Measurements from ENCODE around the gene KRT75. TPM values are rescaled to one million over a fixed set of nuclear protein-coding genes. Genes with fewer than 3 reads are reported as not detected.

The KRT75 gene
- total RNA-seq, 1 experiment from 2014 or later: not detected

- H3K27ac ChIP-seq (ENCODE audit: low read depth, low read length): no peak overlapping the region
- H3K4me3 ChIP-seq (replicated peaks in 1 of 2; ENCODE audit: low read depth in 1 of 2, low read length in 2 of 2): no peak overlapping the region
- no peaks in the 10 kb centered on the region for H3K79me2 ChIP-seq (ENCODE audit: insufficient read depth, low read length)
- no peaks in the 10 kb centered on the region for H4K20me1 ChIP-seq (ENCODE audit: insufficient read depth)
- H3K9ac ChIP-seq (ENCODE audit: low read length): no peak overlapping the region
- no peak for ATAC-seq
- no peak overlapping the region for H2AFZ ChIP-seq (ENCODE audit: low read depth, low read length, poor library complexity, severe bottlenecking)
- intact Hi-C loops (cut with micrococcal nuclease): no loop called here
- H3K4me2 ChIP-seq (ENCODE audit: low read length): no peak overlapping the region
- H3K9me3 ChIP-seq (ENCODE audit: control insufficient read depth in 1 of 2, insufficient read depth in 1 of 2, low read depth in 1 of 2, low read length in 2 of 2): no peaks in the 10 kb centered on the region
- CTCF ChIA-PET: interaction anchor here (1.0 to 1.5 kb wide), 4 partner anchors 11 to 495 kb away, joined by 3 to 5 read pairs (median 4); no protein-coding TSS in a partner anchor
- TF ChIP-seq ZFX (IDR thresholded peaks at IDR 0.05): no peak
- TF ChIP-seq POLR2AphosphoS5 (IDR thresholded peaks at IDR 0.05; ENCODE audit: low read depth, low read length): no peak
- no peak for TF ChIP-seq EGR1 (IDR thresholded peaks at IDR 0.05; ENCODE audit: low read depth)
- BruUV-seq (replicated peaks): no TSS peak
- DNase-seq (ENCODE audit: low read depth, low spot score): no peak
- H3K9me2 ChIP-seq (ENCODE audit: insufficient read depth): no peaks in the 10 kb centered on the region
- no peaks in the 10 kb centered on the region for H3K36me3 ChIP-seq (ENCODE audit: control insufficient read depth in 1 of 2, insufficient read depth in 2 of 2, low read length in 2 of 2)
- POLR2A ChIA-PET: no interaction called here
- H3K4me1 ChIP-seq (ENCODE audit: control insufficient read depth in 1 of 2, insufficient read depth in 2 of 2, low read length in 2 of 2): no peaks in the 10 kb centered on the region
- H3K27me3 ChIP-seq (ENCODE audit: insufficient read depth, low read length): no peaks in the 10 kb centered on the region
- RAD21 ChIA-PET (ENCODE audit: low non-redundant PET in 1 of 2, low total read pairs in 2 of 2, uncharacterized antibody in 2 of 2, unreplicated experiment in 2 of 2): interaction anchor here in 1 of 2 experiments (0.6 to 0.7 kb wide), 2 partner anchors 482 to 502 kb away, joined by 3 read pairs; no protein-coding TSS in a partner anchor
These were observed 50.8 kb downstream of the KRT75 start for GRCh38 chr12:52383331-52383730.

GRCh38 chr12:52382854-52383253, 51.3 kb downstream of the KRT75 start:
- no peak for ATAC-seq
- CTCF ChIA-PET: interaction anchor here (1.1 to 1.5 kb wide), 2 partner anchors 11 to 225 kb away, joined by 3 to 4 read pairs; no protein-coding TSS in a partner anchor
- DNase-seq (ENCODE audit: low read depth, low spot score): no peak
- Histone ChIP-seq H3K4me1 (ENCODE audit: control insufficient read depth in 1 of 2, insufficient read depth in 2 of 2, low read length in 2 of 2) (no peaks in the 10 kb centered on the region), H3K36me3 (ENCODE audit: control insufficient read depth in 1 of 2, insufficient read depth in 2 of 2, low read length in 2 of 2) (no peaks in the 10 kb centered on the region), H3K4me3 (replicated peaks in 1 of 2; ENCODE audit: low read depth in 1 of 2, low read length in 2 of 2) (no peak overlapping the region), H3K9me2 (ENCODE audit: insufficient read depth) (no peaks in the 10 kb centered on the region), H4K20me1 (ENCODE audit: insufficient read depth) (no peaks in the 10 kb centered on the region), H3K9me3 (ENCODE audit: control insufficient read depth in 1 of 2, insufficient read depth in 1 of 2, low read depth in 1 of 2, low read length in 2 of 2) (no peaks in the 10 kb centered on the region), H3K79me2 (ENCODE audit: insufficient read depth, low read length) (no peaks in the 10 kb centered on the region), H3K27ac (ENCODE audit: low read depth, low read length) (no peak overlapping the region), H3K27me3 (ENCODE audit: insufficient read depth, low read length) (no peaks in the 10 kb centered on the region), H3K4me2 (ENCODE audit: low read length) (no peak overlapping the region), H3K9ac (ENCODE audit: low read length) (no peak overlapping the region), H2AFZ (ENCODE audit: low read depth, low read length, poor library complexity, severe bottlenecking) (no peak overlapping the region)
- TF ChIP-seq POLR2AphosphoS5 (IDR thresholded peaks at IDR 0.05; ENCODE audit: low read depth, low read length) (no peak), JUND (IDR thresholded peaks at IDR 0.05) (no peak), SRF (IDR thresholded peaks at IDR 0.05; ENCODE audit: low read depth) (no peak), TCF7L2 (IDR thresholded peaks at IDR 0.05; ENCODE audit: borderline replicate concordance, extremely low read depth, insufficient read depth, insufficient read length) (no peak), EZH2 (IDR thresholded peaks at IDR 0.05) (no peak), CEBPB (IDR thresholded peaks at IDR 0.05; ENCODE audit: low read depth) (no peak)
- TF ChIP-seq, protein P1, sequence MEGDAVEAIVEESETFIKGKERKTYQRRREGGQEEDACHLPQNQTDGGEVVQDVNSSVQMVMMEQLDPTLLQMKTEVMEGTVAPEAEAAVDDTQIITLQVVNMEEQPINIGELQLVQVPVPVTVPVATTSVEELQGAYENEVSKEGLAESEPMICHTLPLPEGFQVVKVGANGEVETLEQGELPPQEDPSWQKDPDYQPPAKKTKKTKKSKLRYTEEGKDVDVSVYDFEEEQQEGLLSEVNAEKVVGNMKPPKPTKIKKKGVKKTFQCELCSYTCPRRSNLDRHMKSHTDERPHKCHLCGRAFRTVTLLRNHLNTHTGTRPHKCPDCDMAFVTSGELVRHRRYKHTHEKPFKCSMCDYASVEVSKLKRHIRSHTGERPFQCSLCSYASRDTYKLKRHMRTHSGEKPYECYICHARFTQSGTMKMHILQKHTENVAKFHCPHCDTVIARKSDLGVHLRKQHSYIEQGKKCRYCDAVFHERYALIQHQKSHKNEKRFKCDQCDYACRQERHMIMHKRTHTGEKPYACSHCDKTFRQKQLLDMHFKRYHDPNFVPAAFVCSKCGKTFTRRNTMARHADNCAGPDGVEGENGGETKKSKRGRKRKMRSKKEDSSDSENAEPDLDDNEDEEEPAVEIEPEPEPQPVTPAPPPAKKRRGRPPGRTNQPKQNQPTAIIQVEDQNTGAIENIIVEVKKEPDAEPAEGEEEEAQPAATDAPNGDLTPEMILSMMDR (IDR thresholded peaks at IDR 0.05 in 2 of 3, conservative IDR thresholded peaks at IDR 0.05 in 1 of 3; ENCODE audit: borderline replicate concordance in 1 of 3, insufficient read depth in 1 of 3, low read depth in 2 of 3, low read length in 2 of 3): no peak
- POLR2A ChIA-PET: no interaction called here
- intact Hi-C loops (cut with micrococcal nuclease): no loop called here
- RAD21 ChIA-PET (ENCODE audit: low non-redundant PET in 1 of 2, low total read pairs in 2 of 2, uncharacterized antibody in 2 of 2, unreplicated experiment in 2 of 2): interaction anchor here in 1 of 2 experiments (0.6 kb wide), 1 partner anchor 483 kb away, joined by 3 read pairs; no protein-coding TSS in a partner anchor
- BruUV-seq (replicated peaks): no TSS peak
